GM19351 (cell line): ENCODE measurements around the gene LONP2.
"Not testable (repeated sequence)": the region's sequence is repeated elsewhere in the genome, so short reads cannot be mapped to it uniquely, and the experiment has no call there.

Experiments
- ATAC-seq: cut with Tn5 transposase; IDR thresholded peaks from one replicate; pipeline ENCODE4 v1.9.1; 2021; ENCODE audit warnings: mild to moderate bottlenecking, moderate library complexity; ENCODE audit not compliant: unreplicated experiment

Gene LONP2

DNA sequence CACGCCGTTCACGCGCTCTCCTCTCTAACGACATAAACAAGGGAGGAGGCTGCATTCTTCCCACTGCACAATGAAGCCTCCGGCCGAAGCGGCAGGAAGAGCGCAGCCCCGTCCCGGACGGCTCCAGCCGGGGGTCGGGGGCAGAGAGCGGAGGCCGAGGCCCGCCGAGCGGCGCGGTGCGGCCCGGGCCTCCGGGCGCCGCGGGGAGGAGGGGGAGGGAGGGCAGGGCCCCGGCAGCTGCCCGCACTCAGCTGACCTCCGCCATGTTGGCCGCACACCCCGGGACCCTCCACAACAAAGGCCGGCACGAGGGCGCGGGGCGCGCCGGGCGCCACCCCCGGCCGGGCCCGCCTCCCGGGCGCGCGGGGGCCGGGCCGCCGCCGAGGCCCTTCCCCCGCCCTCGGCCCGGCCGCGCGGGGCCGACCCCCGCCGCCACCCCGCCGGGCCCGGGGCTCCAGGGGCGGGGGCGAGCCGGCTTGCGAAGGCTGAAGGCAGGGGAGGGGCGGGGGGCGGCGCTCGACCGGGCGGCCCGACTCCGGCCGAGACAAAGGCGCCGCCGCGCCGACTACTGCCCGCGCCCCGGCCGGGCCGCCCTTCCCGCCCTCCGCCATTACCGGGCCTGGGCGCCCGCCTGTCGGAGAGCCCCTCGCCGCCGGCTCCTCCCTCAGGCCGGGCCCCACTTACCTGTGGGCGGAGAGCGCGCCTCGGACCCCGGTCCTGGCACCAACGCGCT is 140.6 kb downstream of the LONP2 start:
- ATAC-seq: peak; percentile 56

DNA sequence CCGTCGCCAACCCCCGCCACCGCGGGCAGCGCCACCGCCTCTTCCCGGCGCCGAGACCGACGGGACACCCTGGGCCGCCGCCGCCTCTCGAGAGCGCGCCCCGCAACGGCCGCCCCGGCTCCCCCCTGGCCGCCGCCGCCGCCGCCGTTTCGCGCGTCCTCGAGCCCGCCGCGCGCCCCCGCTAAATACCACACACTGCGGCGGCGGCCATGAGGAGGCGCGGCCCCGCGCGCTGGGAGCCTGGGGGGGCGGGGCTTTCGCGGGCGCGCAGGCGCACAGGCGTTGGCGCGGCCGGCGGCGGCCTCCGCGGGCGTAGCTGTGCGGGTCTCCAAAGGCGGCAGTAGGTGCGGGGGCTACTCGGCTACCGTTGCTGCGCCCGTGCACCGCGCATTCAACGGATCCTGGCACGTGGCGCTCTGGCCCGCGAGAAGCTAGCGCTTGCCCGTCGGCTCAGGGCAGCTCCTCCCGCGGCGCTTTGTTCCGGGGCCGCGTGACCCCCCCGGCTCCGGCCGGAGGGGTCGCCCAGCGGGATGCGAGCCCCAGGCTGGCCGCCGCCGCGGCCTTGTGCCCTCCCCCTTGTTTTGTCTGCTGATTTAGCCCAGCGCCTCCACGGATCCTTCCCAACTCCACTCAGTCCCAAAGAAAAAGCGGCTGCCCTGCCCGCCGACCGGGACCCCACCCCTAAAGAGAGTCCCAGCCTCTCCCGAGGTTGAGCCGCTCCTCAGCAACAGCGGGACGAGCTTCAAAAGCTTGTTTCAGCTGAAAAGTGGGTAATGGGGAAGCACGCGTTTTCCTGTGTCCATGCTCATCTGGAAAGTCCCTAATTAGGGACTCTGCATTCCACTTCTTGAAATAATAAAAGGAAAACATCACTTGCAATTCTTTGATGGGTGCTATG is 141.4 kb downstream of the LONP2 start, which contains the start of gene SIAH1:
Gene SIAH1, minus strand, starts transcription at position 161 of the 898 bp plus-strand sequence. CDS start 22,985 bp downstream, outside the sequence.
- ATAC-seq: peak; percentile 58

DNA sequence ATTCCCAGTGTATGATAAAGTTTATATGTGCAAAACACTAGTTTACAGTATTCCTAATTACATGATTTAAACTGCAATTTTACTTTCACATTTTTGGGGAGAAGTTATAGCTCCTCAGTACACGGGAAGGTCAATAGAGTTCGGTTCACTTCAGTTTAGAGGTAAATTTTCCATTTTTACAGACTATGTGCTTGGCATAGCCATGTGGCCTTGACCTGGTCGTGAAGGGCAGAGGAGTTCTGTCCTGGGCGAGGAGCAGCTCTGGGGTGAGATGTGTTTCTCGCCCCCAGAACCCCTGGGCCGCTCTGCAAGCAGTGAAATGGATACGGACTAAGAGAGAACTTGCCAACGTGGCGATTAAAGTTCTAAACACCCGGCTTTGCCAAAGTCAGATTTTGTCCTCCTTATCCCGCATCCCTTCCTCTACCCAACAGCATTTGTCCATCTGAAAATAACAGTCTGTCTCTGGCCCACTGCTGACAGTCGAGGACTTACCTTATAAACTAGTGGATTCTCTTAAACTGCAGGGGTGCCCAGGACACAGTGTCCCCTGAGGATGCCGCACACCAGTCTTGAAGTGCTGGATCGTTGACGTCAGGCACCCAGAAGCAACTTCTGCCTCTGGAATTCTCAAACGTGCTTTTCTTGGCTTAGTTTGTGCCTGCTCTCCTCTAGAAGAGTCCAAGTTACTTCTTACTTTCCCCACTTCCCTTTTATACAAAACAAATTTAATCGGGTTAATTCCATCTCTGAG is 142.6 kb downstream of the LONP2 start:
- ATAC-seq: no peak

DNA sequence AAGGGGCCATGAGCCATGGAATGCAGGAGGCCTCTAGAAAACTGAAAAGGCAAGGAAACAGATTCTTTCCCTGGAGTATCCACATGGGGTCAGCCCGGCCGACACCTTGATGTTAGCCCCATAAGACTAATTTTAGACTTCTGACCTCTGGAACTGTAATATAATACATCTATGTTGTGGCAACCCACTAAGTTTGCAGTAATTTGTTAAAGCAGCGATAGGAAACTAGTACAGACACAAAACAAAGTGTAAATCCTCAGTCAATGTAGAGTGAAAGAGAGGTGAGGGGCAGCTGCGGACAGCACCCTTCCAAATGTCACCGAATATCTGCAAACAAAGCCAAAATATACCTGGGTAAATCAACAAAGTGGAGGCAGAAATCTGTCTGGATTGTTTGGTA is 148.3 kb downstream of the LONP2 start:
- ATAC-seq: no peak

DNA sequence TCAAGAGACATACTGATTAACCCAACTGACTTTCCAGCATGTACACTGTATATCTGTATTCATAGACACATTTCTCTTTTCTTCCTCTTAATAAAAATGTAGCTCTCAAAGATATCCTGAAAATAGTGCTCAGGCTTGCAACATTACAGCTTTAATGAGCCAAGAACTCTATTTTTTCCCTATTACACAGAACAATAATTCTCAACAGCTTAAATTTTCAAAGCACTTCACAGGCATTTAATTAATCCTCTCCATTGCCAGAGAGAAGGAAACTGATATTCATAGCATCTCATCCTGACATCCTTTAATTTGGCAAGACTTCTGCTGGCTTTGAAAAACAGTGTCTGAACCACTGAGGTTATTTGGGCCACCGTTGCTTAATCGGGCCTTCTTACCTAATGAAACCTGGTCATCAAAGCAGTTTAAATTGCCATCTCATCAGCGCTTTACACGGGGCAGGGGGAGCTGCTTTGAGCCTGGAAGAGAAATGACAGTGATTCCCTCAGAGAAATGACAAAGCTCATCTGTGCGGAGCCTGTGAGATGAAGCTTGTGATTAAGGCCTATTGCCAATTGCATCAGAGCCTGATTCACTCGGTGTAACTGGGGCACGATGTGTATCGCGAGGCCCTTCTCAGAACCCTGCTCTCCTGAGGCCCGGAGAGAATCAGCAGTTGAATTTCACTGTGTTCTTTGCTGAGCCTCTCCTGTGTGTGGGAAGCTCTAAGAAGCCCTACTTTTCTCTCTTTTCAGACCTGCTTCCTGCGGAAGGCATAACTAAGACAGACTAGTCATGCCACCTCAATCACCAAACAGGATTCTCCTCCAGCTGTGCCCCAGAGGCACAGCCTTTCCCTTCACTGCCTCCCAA is 149.6 kb downstream of the LONP2 start:
- no peak for ATAC-seq

DNA sequence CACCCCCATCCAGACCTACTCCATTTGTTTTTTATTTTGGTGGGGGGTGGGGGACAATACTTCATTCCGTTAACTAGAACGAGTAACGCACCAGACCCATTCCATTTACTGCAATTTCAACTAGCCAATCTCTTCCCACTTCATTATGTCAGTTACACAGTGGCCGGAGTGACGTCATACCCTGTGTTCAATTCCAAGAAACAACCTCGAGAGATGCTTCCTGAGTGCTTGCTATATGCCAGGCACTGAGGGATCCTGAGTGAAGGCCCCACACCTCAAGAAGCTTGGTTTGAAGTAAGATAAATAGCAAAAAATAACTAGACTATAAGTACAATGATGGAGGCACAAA is 150.2 kb downstream of the LONP2 start:
- ATAC-seq: no peak

DNA sequence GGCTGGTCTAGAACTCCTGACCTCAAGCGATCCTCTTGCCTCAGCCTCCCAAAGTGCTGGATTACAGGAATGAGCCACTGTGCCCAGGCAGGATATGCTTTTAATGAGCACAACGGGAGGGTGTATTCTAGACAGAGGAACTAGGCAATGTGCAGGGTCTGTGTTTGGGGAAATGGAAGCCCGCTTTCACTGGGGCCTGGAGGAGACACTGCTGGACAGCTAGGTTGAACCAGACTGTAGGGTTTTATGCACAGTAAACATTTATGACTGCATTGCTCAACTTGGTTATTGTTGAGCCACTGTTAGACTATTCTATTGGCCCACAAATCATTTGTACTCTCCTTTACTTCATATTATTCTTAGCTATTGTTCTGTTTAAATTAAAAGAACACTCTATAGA is 151.3 kb downstream of the LONP2 start:
- ATAC-seq: no peak

DNA sequence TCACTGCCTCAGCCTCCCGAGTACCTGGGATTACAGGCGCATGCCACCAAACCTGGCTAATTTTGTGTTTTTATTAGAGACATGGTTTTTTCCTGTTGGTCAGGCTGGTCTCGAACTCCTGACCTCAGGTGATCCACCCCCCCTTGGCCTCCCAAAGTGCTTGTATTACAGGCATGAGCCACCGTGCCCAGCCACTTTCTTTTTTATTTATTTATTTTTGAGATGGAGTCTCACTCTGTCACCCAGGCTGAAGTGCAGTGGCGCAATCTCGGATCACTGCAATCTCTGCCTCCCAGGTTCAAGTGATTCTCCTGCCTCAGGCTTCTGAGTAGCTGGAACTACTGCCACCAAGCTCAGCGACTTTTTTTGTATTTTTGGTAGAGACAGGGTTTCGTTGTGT is 158.4 kb downstream of the LONP2 start:
- ATAC-seq: not testable (repeated sequence)

DNA sequence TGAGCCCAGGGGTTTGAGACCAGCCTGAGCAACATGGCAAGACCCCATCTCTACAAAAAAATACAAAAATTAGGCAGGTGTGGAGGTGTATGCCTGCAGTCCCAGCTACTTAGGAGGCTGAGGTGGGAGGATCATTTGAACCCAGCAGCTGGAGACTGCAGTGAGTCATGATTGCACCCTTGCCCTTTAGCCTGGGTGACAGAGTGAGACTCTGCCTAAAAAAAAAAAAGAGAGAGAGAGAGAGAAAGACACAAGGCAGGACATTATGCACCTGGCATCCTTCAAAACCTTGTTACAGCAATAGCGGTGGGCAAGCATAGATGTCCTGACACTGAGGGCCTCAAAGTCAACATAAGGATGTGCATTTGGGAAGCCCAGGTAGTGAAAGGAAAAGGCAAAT is 161.1 kb downstream of the LONP2 start:
- no peak for ATAC-seq

DNA sequence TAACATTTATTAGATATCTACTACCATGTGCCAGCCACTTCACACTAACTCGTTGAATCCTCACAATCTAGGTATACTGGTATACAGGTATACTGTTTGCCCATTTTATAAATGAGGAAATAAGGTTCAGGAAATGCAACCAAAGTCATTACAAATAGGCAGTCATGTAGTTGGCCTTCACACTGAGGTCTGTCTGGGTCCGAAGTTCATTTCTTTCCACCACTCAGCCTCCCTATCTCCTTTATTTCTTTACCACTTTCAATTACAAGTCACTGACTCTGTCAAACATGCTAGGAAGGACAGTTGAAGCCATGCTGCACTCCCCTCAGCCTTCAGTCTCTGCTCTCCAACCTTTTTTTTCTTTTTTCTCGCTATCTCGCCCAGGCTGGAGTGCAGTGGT is 161.8 kb downstream of the LONP2 start:
- ATAC-seq: no peak
